Measurements from ENCODE around the gene COL6A3. TPM values are rescaled to one million over a fixed set of nuclear protein-coding genes. Genes with fewer than 3 reads are reported as not detected.

COL6A3 gene
- total RNA-seq, 1 experiment from 2014 or later: 0.17 TPM

- no peak for DNase-seq (ENCODE audit: low spot score)
- in situ Hi-C loops (cut with HindIII; ENCODE audit: low sequenced_read_pairs): no loop called here
Observed at GRCh38 chr2:237445611-237446337, 31.8 kb upstream of the COL6A3 start.

- DNase-seq (ENCODE audit: low spot score): no peak
- in situ Hi-C loops (cut with HindIII; ENCODE audit: low sequenced_read_pairs): no loop called here
Observed at GRCh38 chr2:237444071-237444470, 30.1 kb upstream of the COL6A3 start.

- in situ Hi-C loops (cut with HindIII; ENCODE audit: low sequenced_read_pairs): no loop called here
- DNase-seq (ENCODE audit: low spot score): no peak
Observed at GRCh38 chr2:237441605-237442274, 27.8 kb upstream of the COL6A3 start.

- in situ Hi-C loops (cut with HindIII; ENCODE audit: low sequenced_read_pairs): no loop called here
- DNase-seq (ENCODE audit: low spot score): no peak
Observed at GRCh38 chr2:237440819-237441281, 26.9 kb upstream of the COL6A3 start.

GRCh38 chr2:237438080-237438940 is 24.3 kb upstream of the COL6A3 start:
- in situ Hi-C loops (cut with HindIII; ENCODE audit: low sequenced_read_pairs): no loop called here
- DNase-seq (ENCODE audit: low spot score): no peak

- in situ Hi-C loops (cut with HindIII; ENCODE audit: low sequenced_read_pairs): no loop called here
Observed at GRCh38 chr2:237437566-237437965, 23.6 kb upstream of the COL6A3 start.

GRCh38 chr2:237435844-237436587 is 22.1 kb upstream of the COL6A3 start:
- in situ Hi-C loops (cut with HindIII; ENCODE audit: low sequenced_read_pairs): no loop called here
- DNase-seq (ENCODE audit: low spot score): no peak

More at GRCh38 chr2:237437566-237437965, 23.6 kb upstream of the COL6A3 start:
- DNase-seq (ENCODE audit: low spot score): no peak

- DNase-seq (ENCODE audit: low spot score): no peak
- in situ Hi-C loops (cut with HindIII; ENCODE audit: low sequenced_read_pairs): no loop called here
Observed at GRCh38 chr2:237434866-237435311, 20.9 kb upstream of the COL6A3 start.

GRCh38 chr2:237433920-237434676 is 20.1 kb upstream of the COL6A3 start:
- in situ Hi-C loops (cut with HindIII; ENCODE audit: low sequenced_read_pairs): no loop called here
- DNase-seq (ENCODE audit: low spot score): no peak

GRCh38 chr2:237432484-237433092 is 18.6 kb upstream of the COL6A3 start:
- no peak for DNase-seq (ENCODE audit: low spot score)
- in situ Hi-C loops (cut with HindIII; ENCODE audit: low sequenced_read_pairs): no loop called here

- no peak for DNase-seq (ENCODE audit: low spot score)
- in situ Hi-C loops (cut with HindIII; ENCODE audit: low sequenced_read_pairs): no loop called here
Observed at GRCh38 chr2:237431837-237432236, 17.9 kb upstream of the COL6A3 start.

- DNase-seq (ENCODE audit: low spot score): no peak
- in situ Hi-C loops (cut with HindIII; ENCODE audit: low sequenced_read_pairs): no loop called here
Observed at GRCh38 chr2:237431372-237431771, 17.4 kb upstream of the COL6A3 start.

GRCh38 chr2:237430861-237431260 is 16.9 kb upstream of the COL6A3 start:
- DNase-seq (ENCODE audit: low spot score): no peak
- in situ Hi-C loops (cut with HindIII; ENCODE audit: low sequenced_read_pairs): no loop called here

GRCh38 chr2:237429753-237430152 is 15.8 kb upstream of the COL6A3 start:
- no peak for DNase-seq (ENCODE audit: low spot score)
- in situ Hi-C loops (cut with HindIII; ENCODE audit: low sequenced_read_pairs): no loop called here

- no peak for DNase-seq (ENCODE audit: low spot score)
- in situ Hi-C loops (cut with HindIII; ENCODE audit: low sequenced_read_pairs): no loop called here
Observed at GRCh38 chr2:237427769-237428506, 14.0 kb upstream of the COL6A3 start.

GRCh38 chr2:237426517-237426916 is 12.6 kb upstream of the COL6A3 start:
- no peak for DNase-seq (ENCODE audit: low spot score)
- in situ Hi-C loops (cut with HindIII; ENCODE audit: low sequenced_read_pairs): no loop called here

GRCh38 chr2:237425320-237425719 is 11.4 kb upstream of the COL6A3 start:
- DNase-seq (ENCODE audit: low spot score): no peak
- in situ Hi-C loops (cut with HindIII; ENCODE audit: low sequenced_read_pairs): no loop called here

All from G401 (cell line).